Fibroblast of skin of left biceps (primary cell): ENCODE data around the gene BTNL3.
"Not testable (repeated sequence)": the region's sequence is repeated elsewhere in the genome, so short reads cannot be mapped to it uniquely, and the experiment has no call there.

Experiments
- DNase-seq, 2 experiments: peaks; one replicate each; pipeline ENCODE4 v3.0.0-alpha.2; 2013; ENCODE audit warnings: low read depth in 2 of 2

The BTNL3 gene, protein sequence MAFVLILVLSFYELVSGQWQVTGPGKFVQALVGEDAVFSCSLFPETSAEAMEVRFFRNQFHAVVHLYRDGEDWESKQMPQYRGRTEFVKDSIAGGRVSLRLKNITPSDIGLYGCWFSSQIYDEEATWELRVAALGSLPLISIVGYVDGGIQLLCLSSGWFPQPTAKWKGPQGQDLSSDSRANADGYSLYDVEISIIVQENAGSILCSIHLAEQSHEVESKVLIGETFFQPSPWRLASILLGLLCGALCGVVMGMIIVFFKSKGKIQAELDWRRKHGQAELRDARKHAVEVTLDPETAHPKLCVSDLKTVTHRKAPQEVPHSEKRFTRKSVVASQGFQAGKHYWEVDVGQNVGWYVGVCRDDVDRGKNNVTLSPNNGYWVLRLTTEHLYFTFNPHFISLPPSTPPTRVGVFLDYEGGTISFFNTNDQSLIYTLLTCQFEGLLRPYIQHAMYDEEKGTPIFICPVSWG

DNA sequence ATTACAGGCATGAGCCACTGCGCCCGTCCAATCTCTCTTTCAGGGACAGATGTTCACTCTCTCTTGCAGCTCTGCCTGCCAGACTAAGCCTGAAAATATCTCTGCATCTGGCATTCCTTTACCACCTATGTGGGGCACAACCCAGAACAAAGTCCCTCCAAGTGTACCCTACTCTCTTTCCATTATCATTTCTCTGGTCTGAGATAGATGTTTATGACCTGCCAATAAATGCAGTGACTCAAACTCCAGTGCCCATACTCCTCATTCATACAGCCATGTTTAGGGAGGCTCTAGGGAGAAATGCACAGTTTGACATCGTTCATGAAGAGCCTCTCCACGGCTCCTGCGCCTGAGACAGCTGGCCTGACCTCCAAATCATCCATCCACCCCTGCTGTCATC, at the start of gene BTNL3:
BTNL3 (plus strand) TSS at position 255 of the 400 bp plus-strand sequence. CDS start 183 bp downstream, outside the sequence.
- no peak for DNase-seq

DNA sequence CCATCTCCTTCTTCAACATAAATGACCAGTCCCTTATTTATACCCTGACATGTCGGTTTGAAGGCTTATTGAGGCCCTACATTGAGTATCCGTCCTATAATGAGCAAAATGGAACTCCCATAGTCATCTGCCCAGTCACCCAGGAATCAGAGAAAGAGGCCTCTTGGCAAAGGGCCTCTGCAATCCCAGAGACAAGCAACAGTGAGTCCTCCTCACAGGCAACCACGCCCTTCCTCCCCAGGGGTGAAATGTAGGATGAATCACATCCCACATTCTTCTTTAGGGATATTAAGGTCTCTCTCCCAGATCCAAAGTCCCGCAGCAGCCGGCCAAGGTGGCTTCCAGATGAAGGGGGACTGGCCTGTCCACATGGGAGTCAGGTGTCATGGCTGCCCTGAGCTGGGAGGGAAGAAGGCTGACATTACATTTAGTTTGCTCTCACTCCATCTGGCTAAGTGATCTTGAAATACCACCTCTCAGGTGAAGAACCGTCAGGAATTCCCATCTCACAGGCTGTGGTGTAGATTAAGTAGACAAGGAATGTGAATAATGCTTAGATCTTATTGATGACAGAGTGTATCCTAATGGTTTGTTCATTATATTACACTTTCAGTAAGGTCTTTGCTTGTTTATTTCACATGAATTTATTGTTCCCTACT, 38.2 kb upstream of the BTNL3 start:
- DNase-seq, result no peak

DNA sequence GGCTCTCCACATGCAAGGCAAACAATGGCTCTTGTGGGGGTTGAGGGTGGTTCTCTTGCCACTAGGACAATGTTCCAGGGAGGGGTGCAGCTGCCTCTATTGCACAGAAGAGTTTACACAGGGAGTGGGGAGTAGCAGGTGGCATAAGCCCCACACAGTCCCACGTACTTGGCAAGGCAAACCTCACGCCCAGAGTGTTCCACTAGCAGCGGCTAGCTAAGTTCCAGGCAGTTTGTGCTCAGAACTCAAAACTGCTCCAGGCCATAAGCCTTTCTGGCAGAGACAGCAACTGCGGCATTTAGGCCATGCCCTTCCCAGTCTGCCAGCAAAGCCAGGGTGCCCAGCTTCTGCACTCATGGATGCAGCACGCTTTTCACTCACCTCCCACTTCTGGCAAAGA, 29.0 kb upstream of the BTNL3 start:
- no peak for DNase-seq

DNA sequence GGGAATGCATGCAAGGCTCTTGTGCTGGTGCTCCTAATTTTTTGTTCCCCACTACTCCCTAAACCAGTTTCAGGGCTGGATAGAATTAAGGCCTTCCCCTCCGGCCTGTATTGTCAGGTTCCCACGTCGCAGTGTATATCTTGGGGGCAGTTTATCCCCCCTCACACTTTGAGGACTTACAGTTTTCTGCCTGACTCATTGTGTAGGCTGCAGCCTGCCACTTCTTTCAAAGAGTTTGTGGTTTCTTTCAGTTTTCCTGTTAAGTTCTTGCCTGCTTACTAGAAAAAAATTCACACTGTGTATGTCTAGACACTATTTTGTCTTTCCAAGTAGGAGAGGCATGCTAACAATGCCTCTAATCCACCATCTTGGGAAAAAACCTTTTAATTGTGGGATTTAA, 28.4 kb upstream of the BTNL3 start:
- no peak for DNase-seq

DNA sequence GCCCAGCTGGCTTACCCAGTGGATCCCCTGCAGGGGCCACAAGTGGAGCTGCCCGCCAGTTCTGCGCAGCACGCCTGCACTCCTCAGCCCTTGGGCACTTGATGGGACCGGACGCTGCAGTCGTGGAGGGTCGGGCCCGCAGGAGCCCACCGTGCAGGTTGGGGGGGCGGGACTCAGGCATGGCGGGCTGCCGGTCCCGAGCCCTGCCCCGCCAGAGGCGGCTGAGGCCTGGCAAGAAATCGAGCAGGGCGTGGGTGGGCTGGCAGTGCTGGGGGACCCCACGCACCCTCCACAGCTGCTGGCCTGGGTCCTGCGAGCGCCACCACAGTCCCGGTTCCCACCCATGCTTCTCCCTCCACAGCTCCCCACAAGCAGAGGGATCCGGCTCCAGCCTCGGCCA, 19.2 kb upstream of the BTNL3 start:
- DNase-seq, result no peak

DNA sequence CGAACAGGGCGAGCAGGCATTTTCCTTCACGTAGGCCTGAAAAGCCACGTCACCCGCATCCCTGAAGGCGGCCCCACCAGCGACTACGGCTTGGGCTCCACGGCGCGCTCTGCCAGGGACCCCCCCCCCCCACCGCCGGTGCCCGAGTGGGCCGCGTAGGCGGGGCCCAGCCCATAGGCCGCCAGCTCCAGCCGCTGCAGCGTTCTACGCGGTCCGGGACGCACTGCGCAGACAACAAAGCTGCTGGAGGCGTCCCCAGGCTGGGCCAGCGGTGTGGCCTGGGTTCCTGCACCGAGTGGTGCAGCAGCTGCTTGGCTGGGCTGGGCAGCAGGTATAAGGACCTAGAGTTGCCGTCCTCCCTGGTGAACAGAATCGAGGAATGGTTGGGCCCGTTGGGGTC, 18.3 kb upstream of the BTNL3 start:
- DNase-seq, result no peak

DNA sequence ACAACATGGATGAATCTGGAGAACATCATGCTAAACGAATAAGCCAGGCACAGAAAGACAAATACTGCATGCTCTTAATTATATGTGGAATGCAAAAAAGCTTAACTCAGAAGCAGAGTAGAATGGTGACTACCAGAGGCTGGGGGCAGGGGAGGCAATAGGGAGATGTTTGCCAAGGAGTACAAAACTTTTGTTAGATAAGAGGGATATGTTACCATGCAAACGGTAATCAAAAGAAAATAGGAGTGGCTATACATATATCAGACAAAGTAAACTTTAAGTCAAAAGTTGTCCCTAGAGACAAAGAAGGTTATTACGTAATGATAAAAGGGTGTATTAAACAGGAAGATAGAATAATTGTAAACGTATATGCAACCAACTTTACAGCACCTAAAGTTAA, 17.8 kb upstream of the BTNL3 start:
- DNase-seq, result no peak

DNA sequence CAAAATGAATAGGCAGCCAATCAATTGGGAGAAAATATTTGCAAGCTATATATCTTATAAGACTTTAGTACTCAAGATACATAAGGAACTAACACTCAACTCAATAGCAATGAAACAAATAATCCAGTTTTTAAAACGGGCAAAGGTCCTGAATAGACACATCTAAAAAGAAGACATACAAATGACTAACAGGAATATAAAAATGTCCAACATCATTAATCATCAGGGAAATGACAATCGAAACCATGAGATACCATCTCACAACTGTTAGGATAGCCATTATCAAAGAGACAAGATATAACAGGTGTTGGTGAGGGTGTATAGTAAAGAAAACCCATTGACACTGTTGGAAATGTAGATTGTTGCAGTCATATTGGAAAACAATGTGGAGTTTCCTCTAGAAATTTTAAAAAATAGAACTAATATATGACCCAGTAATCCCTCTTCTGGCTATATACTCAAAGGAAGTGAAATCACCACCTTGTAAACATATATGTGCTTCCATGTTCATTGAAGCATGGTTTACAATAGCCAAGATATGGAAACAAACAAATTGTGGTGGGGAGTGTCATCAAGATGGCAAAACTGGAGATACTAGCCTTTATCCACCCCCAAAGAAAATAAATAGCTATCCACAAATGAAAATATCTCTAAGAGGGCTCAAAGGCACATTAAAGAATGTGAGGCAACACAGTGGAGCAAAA, 13.9 kb upstream of the BTNL3 start:
- no peak for DNase-seq

DNA sequence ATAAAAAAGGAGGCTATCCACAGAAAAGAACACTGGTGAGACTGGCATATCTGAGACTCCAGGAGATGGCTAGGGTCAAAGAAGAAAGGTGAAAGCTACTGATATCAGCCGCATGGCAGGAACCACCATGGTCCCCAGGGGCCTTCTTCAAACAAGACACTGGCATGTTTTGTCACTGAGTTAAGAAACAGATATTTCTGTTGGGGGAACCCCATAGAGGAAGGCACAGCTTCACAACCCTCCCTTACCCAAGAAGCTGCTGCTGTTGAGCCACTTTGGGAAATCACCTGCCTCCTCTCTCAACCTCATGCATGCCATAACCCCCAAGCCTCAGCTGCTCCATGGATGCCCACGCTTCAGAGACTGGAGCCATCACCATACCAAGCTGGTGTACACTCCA, 13.3 kb upstream of the BTNL3 start:
- no peak for DNase-seq

DNA sequence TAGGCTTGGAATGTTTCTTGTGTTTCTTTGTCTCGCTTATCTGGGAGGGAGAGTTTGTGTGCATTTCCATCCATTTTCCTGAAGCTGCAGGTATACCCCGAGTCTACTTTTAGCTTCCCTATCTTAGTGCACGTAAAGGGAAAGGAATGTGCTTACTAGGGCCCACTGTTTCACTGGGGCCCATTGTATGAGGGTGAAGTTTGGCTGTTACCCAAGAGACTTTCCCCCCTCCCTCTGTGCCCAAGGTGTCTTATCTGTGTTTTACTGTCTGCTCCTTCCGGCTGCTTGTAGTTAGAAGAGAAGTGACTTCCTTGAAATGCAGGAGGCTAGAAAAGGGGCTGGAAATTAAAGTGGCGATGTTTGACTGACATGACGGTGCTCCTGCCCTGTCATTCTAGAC, 12.1 kb upstream of the BTNL3 start:
- no peak for DNase-seq

DNA sequence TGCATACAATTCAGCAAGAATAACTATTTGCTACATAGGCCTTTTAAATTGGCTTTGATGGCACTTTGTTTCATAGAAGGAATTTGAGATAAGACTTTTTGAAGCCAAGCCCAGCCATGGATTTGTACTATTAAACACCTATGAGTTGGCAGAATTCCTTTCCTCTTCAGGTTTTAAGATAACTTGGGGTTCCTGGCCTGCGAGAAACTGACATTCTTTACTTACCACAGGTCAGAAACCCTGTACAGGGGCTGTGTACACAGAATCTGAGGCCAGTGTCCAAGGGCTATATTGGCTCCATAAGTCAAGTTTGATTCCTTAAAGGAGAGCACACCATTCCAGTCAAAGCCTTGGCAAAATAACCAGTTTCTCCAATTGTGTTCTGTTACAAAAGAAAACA, 10.8 kb upstream of the BTNL3 start:
- DNase-seq, result no peak

DNA sequence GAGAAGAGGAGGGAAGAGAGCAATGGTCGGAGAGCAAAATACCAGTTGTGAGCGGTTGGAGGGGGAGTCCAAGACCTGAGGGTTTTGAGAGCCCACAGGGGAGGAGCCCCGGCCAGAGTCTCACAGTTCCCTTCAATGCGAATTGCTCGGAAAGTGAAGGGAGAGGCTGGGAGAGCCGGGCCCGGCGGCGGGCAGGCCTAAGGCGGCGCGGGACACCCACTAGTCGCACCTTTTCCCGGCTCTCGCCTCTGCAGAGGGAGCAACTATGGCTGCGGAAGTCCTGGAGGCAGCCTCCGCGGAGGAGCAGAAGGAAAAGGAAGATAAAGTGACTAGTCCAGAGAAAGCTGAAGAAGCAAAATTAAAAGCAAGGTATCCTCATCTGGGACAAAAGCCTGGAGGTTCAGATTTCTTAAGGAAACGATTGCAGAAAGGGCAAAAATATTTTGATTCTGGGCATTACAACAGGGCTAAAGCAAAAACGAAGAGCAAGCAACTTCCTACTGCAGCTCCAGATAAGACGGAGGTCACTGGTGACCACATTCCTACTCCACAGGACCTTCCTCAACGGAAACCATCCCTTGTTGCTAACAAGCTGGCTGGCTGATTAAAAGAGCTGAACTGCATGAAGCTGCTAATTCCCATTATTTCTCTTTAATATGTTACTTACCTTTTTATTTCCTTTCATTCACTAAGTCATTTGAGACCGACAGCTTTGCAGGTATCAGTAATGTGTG, 6.5 kb upstream of the BTNL3 start:
- no peak for DNase-seq

DNA sequence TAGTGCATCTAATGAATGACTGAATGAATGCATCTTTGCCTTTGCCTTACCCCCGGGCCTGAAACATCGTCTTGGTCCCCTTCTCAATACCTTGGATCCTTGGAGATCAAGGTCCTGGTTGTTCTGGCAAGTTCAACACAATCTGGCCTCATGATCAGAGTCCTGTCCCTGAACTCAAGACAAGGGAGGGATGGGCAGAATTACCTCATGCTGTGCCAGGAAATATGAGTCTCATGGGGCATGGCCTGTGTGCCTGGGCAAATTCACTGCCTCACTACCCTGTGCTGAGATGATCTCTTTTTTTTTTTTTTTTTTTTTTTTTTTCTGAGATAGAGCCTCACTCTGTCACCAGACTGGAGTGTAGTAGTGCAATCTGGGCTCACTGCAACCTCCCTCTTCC, 630 bp upstream of the BTNL3 start:
- no peak for DNase-seq

DNA sequence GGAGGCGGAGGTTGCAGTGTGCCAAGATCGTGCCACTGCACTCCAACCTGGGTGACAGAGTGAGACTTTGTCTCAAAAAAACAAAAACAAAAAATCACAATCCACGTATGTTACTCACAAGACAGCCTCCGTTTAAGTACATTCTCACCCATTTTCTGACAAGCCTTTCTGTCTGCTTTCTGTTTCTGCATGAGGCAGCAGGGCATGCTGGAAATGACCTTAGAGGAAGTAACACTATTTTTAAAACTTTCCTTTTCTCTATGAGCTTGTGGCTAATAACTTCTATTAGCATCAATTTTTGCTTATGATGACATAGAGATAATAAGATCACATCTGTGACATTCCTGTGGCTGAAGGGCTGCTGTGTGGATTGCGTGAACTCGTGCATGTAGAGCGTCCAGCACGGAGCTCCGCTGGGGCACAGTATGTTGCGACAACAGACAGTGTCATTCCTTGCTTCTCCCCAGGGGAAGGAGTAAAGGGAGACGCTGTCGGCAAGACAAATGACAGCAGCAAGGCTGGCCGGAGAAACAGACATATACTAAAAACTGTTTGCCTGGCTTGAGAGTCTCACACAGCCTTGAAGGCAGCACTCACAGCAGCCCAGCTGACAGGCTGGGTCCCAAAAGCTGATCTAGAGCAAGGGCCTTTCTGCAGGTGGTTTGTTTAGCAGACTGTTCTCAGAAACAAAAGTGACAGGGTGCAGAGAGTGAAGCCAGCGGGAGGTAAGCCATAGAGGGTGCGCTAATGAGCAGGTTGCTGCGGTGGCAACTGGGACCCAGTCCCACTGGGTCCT, 1.6 kb downstream of the BTNL3 start:
- no peak for DNase-seq

DNA sequence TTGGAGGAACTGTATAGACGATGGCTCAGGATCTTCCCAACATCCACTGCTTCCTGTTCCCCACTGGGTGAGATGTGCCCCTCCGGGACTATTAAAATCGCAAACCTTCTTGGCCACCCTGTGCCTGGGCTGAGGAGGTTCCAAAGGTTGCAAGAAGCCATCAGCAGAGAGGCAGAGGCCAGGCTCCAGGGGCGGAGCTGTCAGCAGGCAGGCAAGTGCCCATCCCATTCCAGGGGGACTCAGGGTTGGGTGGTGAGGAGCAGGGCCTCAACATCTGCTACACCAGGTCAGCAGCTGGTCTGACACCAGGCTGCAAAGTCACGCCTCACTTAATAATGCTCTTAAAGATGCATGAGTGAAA, 2.2 kb downstream of the BTNL3 start:
- no peak for DNase-seq

DNA sequence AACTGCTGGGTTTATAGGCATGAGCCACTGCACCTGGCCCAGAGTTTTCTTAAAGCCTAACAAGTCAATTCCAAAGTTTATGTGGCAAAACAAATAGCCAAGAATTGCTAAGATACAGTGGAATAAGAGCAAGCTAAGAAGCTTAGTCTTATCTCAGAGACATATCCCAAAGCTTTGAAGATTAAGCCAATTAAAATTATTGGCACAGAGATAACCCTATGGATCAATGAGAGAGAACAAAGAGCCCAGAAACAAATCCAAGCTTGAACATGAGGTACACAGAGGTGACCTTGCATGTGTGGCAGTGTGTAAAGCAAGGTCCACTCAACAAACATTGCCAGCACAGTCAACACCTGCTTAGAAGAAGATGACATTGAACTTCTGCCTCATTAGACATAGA, 13.3 kb downstream of the BTNL3 start:
- no peak for DNase-seq

DNA sequence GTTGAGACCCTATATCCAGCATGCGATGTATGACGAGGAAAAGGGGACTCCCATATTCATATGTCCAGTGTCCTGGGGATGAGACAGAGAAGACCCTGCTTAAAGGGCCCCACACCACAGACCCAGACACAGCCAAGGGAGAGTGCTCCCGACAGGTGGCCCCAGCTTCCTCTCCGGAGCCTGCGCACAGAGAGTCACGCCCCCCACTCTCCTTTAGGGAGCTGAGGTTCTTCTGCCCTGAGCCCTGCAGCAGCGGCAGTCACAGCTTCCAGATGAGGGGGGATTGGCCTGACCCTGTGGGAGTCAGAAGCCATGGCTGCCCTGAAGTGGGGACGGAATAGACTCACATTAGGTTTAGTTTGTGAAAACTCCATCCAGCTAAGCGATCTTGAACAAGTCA, 17.1 kb downstream of the BTNL3 start:
- DNase-seq, result no peak

DNA sequence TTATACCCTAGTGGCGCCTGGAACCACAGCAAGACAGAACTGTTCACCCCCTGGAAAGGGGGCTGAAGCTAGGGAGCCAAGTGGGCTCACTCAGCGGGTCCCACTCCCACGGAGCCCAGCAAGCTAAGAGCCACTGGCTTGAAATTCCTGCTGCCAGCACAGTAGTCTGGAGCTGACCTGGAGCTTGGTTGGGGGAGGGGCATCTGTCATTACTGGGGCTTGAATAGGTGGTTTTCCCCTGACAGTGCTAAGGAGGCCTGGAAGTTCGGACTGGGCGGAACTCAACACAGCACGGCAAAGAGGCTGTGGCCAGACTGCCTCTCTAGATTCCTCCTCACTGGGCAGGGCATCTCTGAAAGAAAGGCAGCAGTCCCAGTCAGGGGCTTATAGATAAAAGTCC, 19.5 kb downstream of the BTNL3 start:
- no peak for DNase-seq

DNA sequence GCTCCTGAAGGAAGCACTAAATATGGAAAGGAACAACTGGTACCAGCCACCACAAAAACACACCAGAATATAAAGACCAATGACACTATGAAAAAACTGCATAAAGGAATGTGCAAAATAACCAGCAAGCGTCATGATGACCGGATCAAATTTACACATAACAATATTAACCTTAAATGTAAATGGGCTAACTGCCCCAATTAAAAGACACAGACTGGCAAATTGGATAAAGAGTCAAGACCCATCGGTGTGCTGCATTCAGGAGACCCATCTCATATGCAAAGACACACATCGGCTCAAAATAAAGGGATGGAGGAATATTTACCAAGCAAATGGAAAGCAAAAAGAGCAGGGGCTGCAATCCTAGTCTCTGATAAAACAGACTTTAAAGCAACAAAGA, 21.4 kb downstream of the BTNL3 start:
- not testable (repeated sequence) for DNase-seq

DNA sequence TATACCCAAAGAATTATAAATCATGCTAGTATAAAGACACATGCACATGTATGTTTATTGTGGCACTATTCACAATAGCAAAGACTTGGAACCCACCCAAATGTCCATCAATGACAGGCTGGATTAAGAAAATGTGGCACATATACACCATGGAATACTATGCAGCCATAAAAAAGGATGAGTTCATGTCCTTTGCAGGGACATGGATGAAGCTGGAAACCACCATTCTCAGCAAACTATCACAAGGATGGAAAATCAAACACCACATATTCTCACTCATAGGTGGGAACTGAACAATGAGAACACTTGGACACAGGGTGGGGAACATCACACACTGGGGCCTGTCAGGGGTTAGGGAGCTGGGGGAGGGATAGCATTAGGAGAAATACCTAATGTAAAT, 26.0 kb downstream of the BTNL3 start:
- not testable (repeated sequence) for DNase-seq

DNA sequence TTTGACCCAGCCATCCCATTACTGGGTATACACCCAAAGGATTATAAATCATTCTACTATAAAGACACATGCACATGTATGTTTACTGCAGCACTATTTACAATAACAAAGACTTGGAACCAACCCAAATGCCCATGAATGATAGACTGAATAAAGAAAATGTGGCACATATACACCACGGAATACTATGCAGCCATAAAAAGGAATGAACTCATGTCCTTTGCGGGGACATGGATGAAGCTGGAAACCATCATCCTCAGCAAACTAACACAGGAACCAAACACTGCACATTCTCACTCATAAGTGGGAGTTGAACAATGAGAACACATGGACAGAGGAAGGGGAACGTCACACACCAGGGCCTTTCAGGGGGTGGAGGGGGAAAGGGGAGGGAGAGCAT, 28.8 kb downstream of the BTNL3 start:
- DNase-seq, result not testable (repeated sequence)
